SK-N-SH treated with all-trans-retinoic acid at 6 μM for 48 hours (cell line): Measurements from ENCODE around the gene OR8K1.

Experiments used
- ARNTL ChIP-seq: fragments of 450-650 bp; formaldehyde crosslinking; IDR thresholded peaks from 2 replicates; pipeline ENCODE4 v1.5.0; 2020; ENCODE audit warnings: low read depth, mild to moderate bottlenecking, moderate library complexity, borderline replicate concordance
- ESRRG ChIP-seq: fragments of 250-450 bp; sonication (Bioruptor Pico); IDR thresholded peaks from 2 replicates; pipeline ENCODE4 v1.6.1; 2021; ENCODE audit warnings: mild to moderate bottlenecking
- ISL1 ChIP-seq: fragments of 250-450 bp; sonication (Bioruptor Pico); IDR thresholded peaks from 2 replicates; pipeline ENCODE4 v2.1.2; 2022; ENCODE audit warnings: mild to moderate bottlenecking, moderate library complexity
- RARB ChIP-seq: fragments of 250-450 bp; sonication (Bioruptor Pico); IDR thresholded peaks from 2 replicates; pipeline ENCODE4 v1.8.0; 2021; ENCODE audit warnings: mild to moderate bottlenecking, moderate library complexity
- TOX ChIP-seq: fragments of 250-450 bp; sonication (Bioruptor Pico); IDR thresholded peaks from 2 replicates; pipeline ENCODE4 v1.8.0; 2021; ENCODE audit warnings: mild to moderate bottlenecking, moderate library complexity, borderline replicate concordance
- ZC3H10 ChIP-seq: fragments of 250-450 bp; sonication (Bioruptor Pico); IDR thresholded peaks from 2 replicates; pipeline ENCODE4 v1.5.1; 2021; ENCODE audit warnings: mild to moderate bottlenecking, moderate library complexity
- ZFP3 ChIP-seq: fragments of 250-450 bp; sonication (Bioruptor Pico); IDR thresholded peaks from 2 replicates; pipeline ENCODE4 v1.5.0; 2020; ENCODE audit warnings: mild to moderate bottlenecking, moderate library complexity
- ZFP30 ChIP-seq: fragments of 450-650 bp; formaldehyde crosslinking; IDR thresholded peaks from 2 replicates; pipeline ENCODE4 v1.5.0; 2022; ENCODE audit warnings: mild to moderate bottlenecking, moderate library complexity
- TF ChIP-seq, protein P1 (sequence below): fragments of 250-450 bp; sonication (Bioruptor Pico); IDR thresholded peaks from 2 replicates; pipeline ENCODE4 v1.8.0; 2020; ENCODE audit warnings: mild to moderate bottlenecking, moderate library complexity, borderline replicate concordance
- TF ChIP-seq, protein P2 (sequence below): fragments of 250-450 bp; sonication (Bioruptor Pico); IDR thresholded peaks from 2 replicates; pipeline ENCODE4 v1.5.1; 2021; ENCODE audit warnings: mild to moderate bottlenecking, moderate library complexity
- TF ChIP-seq, protein P3 (sequence below): fragments of 250-450 bp; sonication (Bioruptor Pico); IDR thresholded peaks from 2 replicates; pipeline ENCODE4 v1.5.0; 2020; ENCODE audit warnings: mild to moderate bottlenecking, moderate library complexity
- TF ChIP-seq, protein P4 (sequence below): fragments of 250-450 bp; sonication (Bioruptor Pico); IDR thresholded peaks from 2 replicates; pipeline ENCODE4 v1.5.1; 2020; ENCODE audit warnings: low read depth, mild to moderate bottlenecking, moderate library complexity

DNA sequence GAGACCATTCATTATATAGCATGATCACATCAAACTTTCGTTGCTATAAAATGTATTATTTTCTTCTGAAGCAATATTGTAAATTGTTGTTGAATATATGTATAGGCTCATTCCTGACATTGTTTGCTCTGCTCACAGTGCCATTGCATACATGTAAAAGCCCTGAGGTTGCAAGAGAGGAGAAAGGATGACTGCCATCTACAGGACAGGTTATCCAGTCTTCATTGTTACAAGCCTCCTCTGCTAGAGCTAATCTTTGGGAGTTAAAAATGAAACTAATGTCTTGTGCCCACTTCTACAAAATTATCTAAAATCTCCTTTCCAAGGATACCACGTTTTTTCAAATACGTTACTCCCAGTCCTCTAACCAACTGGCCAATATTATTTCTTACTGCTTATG, 50.2 kb downstream of the OR8K1 start:
- TF ChIP-seq, protein P1, sequence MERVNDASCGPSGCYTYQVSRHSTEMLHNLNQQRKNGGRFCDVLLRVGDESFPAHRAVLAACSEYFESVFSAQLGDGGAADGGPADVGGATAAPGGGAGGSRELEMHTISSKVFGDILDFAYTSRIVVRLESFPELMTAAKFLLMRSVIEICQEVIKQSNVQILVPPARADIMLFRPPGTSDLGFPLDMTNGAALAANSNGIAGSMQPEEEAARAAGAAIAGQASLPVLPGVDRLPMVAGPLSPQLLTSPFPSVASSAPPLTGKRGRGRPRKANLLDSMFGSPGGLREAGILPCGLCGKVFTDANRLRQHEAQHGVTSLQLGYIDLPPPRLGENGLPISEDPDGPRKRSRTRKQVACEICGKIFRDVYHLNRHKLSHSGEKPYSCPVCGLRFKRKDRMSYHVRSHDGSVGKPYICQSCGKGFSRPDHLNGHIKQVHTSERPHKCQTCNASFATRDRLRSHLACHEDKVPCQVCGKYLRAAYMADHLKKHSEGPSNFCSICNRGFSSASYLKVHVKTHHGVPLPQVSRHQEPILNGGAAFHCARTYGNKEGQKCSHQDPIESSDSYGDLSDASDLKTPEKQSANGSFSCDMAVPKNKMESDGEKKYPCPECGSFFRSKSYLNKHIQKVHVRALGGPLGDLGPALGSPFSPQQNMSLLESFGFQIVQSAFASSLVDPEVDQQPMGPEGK (CRISPR knock-in tag): no peak
- TF ChIP-seq, protein P2, sequence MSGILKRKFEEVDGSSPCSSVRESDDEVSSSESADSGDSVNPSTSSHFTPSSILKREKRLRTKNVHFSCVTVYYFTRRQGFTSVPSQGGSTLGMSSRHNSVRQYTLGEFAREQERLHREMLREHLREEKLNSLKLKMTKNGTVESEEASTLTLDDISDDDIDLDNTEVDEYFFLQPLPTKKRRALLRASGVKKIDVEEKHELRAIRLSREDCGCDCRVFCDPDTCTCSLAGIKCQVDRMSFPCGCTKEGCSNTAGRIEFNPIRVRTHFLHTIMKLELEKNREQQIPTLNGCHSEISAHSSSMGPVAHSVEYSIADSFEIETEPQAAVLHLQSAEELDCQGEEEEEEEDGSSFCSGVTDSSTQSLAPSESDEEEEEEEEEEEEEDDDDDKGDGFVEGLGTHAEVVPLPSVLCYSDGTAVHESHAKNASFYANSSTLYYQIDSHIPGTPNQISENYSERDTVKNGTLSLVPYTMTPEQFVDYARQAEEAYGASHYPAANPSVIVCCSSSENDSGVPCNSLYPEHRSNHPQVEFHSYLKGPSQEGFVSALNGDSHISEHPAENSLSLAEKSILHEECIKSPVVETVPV: no peak
- TF ChIP-seq ARNTL: no peak
- TF ChIP-seq ESRRG (CRISPR knock-in tag): no peak
- TF ChIP-seq RARB (CRISPR knock-in tag): no peak
- TF ChIP-seq ISL1 (CRISPR knock-in tag): no peak
- TF ChIP-seq ZC3H10: no peak
- TF ChIP-seq, protein P3, sequence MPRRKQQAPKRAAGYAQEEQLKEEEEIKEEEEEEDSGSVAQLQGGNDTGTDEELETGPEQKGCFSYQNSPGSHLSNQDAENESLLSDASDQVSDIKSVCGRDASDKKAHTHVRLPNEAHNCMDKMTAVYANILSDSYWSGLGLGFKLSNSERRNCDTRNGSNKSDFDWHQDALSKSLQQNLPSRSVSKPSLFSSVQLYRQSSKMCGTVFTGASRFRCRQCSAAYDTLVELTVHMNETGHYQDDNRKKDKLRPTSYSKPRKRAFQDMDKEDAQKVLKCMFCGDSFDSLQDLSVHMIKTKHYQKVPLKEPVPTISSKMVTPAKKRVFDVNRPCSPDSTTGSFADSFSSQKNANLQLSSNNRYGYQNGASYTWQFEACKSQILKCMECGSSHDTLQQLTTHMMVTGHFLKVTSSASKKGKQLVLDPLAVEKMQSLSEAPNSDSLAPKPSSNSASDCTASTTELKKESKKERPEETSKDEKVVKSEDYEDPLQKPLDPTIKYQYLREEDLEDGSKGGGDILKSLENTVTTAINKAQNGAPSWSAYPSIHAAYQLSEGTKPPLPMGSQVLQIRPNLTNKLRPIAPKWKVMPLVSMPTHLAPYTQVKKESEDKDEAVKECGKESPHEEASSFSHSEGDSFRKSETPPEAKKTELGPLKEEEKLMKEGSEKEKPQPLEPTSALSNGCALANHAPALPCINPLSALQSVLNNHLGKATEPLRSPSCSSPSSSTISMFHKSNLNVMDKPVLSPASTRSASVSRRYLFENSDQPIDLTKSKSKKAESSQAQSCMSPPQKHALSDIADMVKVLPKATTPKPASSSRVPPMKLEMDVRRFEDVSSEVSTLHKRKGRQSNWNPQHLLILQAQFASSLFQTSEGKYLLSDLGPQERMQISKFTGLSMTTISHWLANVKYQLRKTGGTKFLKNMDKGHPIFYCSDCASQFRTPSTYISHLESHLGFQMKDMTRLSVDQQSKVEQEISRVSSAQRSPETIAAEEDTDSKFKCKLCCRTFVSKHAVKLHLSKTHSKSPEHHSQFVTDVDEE: no peak
- no peak for TF ChIP-seq ZFP30 (CRISPR knock-in tag)
- no peak for TF ChIP-seq ZFP3 (CRISPR knock-in tag)
- TF ChIP-seq, protein P4, sequence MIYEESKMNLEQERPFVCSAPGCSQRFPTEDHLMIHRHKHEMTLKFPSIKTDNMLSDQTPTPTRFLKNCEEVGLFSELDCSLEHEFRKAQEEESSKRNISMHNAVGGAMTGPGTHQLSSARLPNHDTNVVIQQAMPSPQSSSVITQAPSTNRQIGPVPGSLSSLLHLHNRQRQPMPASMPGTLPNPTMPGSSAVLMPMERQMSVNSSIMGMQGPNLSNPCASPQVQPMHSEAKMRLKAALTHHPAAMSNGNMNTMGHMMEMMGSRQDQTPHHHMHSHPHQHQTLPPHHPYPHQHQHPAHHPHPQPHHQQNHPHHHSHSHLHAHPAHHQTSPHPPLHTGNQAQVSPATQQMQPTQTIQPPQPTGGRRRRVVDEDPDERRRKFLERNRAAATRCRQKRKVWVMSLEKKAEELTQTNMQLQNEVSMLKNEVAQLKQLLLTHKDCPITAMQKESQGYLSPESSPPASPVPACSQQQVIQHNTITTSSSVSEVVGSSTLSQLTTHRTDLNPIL (CRISPR knock-in tag): no peak
- TF ChIP-seq TOX (CRISPR knock-in tag): no peak
